Pancreas (tissue), 10 donors: Measurements from ENCODE around the gene CKB. TPM values are rescaled to one million over a fixed set of nuclear protein-coding genes. Genes with fewer than 3 reads are reported as not detected.

Experiments used
- ATAC-seq, 4 donors: fragments of 200-7000 bp; cut with Tn5 transposase; one replicate each; pipeline versions ENCODE4 v1.8.0 to v1.9.1; 2020; ENCODE audit warnings: mild to moderate bottlenecking in 4 of 4, moderate library complexity in 4 of 4
- DNase-seq, 6 donors: peaks; one replicate each; pipeline ENCODE4 v3.0.0-alpha.2; 2020
- FAIRE-seq: peaks from 2 replicates; lab custom pipeline; 2012; peaks lifted over from hg19 to GRCh38; lab: Jason Lieb, UNC
- H3K27ac ChIP-seq, 4 donors: fragments of 200-600 bp; sonication (generic); 1 replicate in 3 of 4; 2 replicates in 1 of 4; pipeline versions ENCODE4 v1.5.0 to v1.8.0; 2020
- H3K27me3 ChIP-seq, 4 donors: fragments of 200-600 bp; one replicate each; pipeline ENCODE4 v1.8.0; 2021
- H3K36me3 ChIP-seq, 3 donors: fragments of 200-600 bp; sonication (generic) in 1 of 3; one replicate each; pipeline versions ENCODE4 v1.5.0 to v1.8.0; 2020 to 2021
- H3K4me1 ChIP-seq, 3 donors: fragments of 200-600 bp; one replicate each; pipeline ENCODE4 v1.8.0; 2021
- H3K4me3 ChIP-seq, 4 donors: fragments of 200-600 bp; sonication (generic) in 2 of 4; one replicate each; pipeline versions ENCODE4 v1.5.0 to v1.8.0; 2020 to 2021
- H3K9me3 ChIP-seq, 4 donors: fragments of 200-600 bp; one replicate each; pipeline ENCODE4 v1.8.0; 2021
- CTCF ChIP-seq, 4 donors: fragments of 200-600 bp; sonication (generic) in 3 of 4; IDR thresholded peaks; one replicate each; pipeline versions ENCODE4 v1.5.0 to v1.8.0; 2021; ENCODE audit warnings: antibody characterized with exemption in 4 of 4
- WGBS, 2 donors: extraction: QIAGEN DNeasy Blood & Tissue Kit; methylation state at CpG; one replicate each; pipeline ENCODE4 v1.1.7; 2013; 5-methylcytosine and 5-hydroxymethylcytosine counted together
- intact Hi-C, 3 donors: fragments of 100-400 bp; cut with DNase I; formaldehyde crosslinking; loops; one replicate each; pipeline versions ENCODE4 v1.11.1 to v1.14.2; 2022
- polyA plus RNA-seq, 2 donors: library from polyadenylated mRNA; stranded (reverse); fragments of 200-250 nt; gene quantifications; one replicate each; pipeline ENCODE4 v1.2.3, GENCODE V29; 2013
- total RNA-seq, 6 donors: library from RNA; stranded (reverse); fragmentation: NEBNext Ultra II Directional in 4 of 6; extraction: Animal tissue kit (Norgen Biotek cat#: 25700) in 4 of 6; gene quantifications; one replicate each; pipeline versions ENCODE4 v1.2.1 to v1.2.4, GENCODE V29; 2021 to 2023
- donor health status: healthy with polysubstance abuse.
- donor health status: DM: no; HTN: no; CAD: no; lungs with moderate emphysema.
- donor health status: DM: no; HTN: no; CAD: no.
- donor health status: control.
- donor health status: control.
- donor health status: Bipolar disorder and iron deficiency.
- donor health status: DM: yes; HTN: yes; CAD: no.
- donor health status: DM: no; HTN: no; CAD: no.
- donor health status: DM: no; HTN: no; CAD: no.
- donor health status: DM: yes; HTN: yes; CAD: no.

Gene CKB
- total and polyA plus RNA-seq, 8 donors, result 17.8 to 264 (median 45.9) TPM

GRCh38 chr14:103544388-103545218, 22.0 kb upstream of the CKB start:
- Histone ChIP-seq H3K27ac (no peak overlapping the region), H3K4me3 (no peak overlapping the region), H3K36me3 (no peaks in the 10 kb centered on the region), H3K4me1 (peaks cover 0 to 6% (median 0%) of the 10 kb centered on the region in 3 donors), H3K9me3 (no peaks in the 10 kb centered on the region), H3K27me3 (no peaks in the 10 kb centered on the region)
- peak in 3 of 6 donors; percentile 40 to 66 (median 55) for DNase-seq
- no peak for ATAC-seq
- intact Hi-C loops, result loop anchor here in 1 of 3 donors (10.0 kb wide), 1 partner anchor 50 kb away; no protein-coding TSS in a partner anchor
- WGBS, 2 donors, result 75 to 78% methylated on average over 35 of the region's 35 CpGs
- TF ChIP-seq CTCF (IDR thresholded peaks at IDR 0.05), result no peak
- no peak for FAIRE-seq

GRCh38 chr14:103543721-103544387, 21.2 kb upstream of the CKB start:
- DNase-seq, result peak in 4 of 6 donors; percentile 14 to 83 (median 44)
- no peak overlapping the region for H3K4me3 ChIP-seq
- H3K27me3 ChIP-seq, result no peaks in the 10 kb centered on the region
- 80 to 87% methylated on average over 14 to 19 of the region's 19 CpGs for WGBS, 2 donors
- no peak for TF ChIP-seq CTCF (IDR thresholded peaks at IDR 0.05)
- no peaks in the 10 kb centered on the region for H3K36me3 ChIP-seq
- no peak for FAIRE-seq
- intact Hi-C loops, result loop anchor here in 1 of 3 donors (10.0 kb wide), 1 partner anchor 49 kb away; no protein-coding TSS in a partner anchor
- H3K27ac ChIP-seq, result no peak overlapping the region
- no peaks in the 10 kb centered on the region for H3K4me1 ChIP-seq
- no peaks in the 10 kb centered on the region for H3K9me3 ChIP-seq
- no peak for ATAC-seq

- 65 to 73% methylated on average over 7 to 10 of the region's 10 CpGs for WGBS, 2 donors
- Histone ChIP-seq H3K9me3 (no peaks in the 10 kb centered on the region), H3K27ac (no peak overlapping the region), H3K4me1 (peaks cover 0 to 3% (median 0%) of the 10 kb centered on the region in 3 donors), H3K36me3 (no peaks in the 10 kb centered on the region), H3K4me3 (no peak overlapping the region), H3K27me3 (no peaks in the 10 kb centered on the region)
- ATAC-seq (no peak), DNase-seq (peak in 3 of 6 donors; percentile 23 to 72 (median 41)), FAIRE-seq (no peak)
- intact Hi-C loops, result loop anchor here in 1 of 3 donors (10.0 kb wide), 1 partner anchor 48 kb away; no protein-coding TSS in a partner anchor
- no peak for TF ChIP-seq CTCF (IDR thresholded peaks at IDR 0.05)
These were observed 20.5 kb upstream of the CKB start for GRCh38 chr14:103543140-103543539.

GRCh38 chr14:103542605-103543088, 20.0 kb upstream of the CKB start:
- DNase-seq (peak in 3 of 6 donors; percentile 13 to 74 (median 57)), ATAC-seq (peak in 2 of 4 donors; percentile 12 to 31), FAIRE-seq (no peak)

More at GRCh38 chr14:103542605-103543088, 20.0 kb upstream of the CKB start:
- Histone ChIP-seq H3K36me3 (no peaks in the 10 kb centered on the region), H3K27ac (no peak overlapping the region), H3K27me3 (no peaks in the 10 kb centered on the region), H3K9me3 (no peaks in the 10 kb centered on the region), H3K4me1 (peaks cover 0 to 3% (median 0%) of the 10 kb centered on the region in 3 donors), H3K4me3 (no peak overlapping the region)
- TF ChIP-seq CTCF (IDR thresholded peaks at IDR 0.05), result no peak
- WGBS, 2 donors, result 19% methylated on average over 18 of the region's 18 CpGs
- intact Hi-C loops, result loop anchor here in 1 of 3 donors (10.0 kb wide), 1 partner anchor 48 kb away; no protein-coding TSS in a partner anchor
